Endothelial cell of umbilical vein (primary cell): ENCODE results near the gene EXOSC2. TPM values are rescaled to one million over a fixed set of nuclear protein-coding genes. Genes with fewer than 3 reads are reported as not detected.

Experiments
- BruUV-seq: library from RNA; stranded (reverse); fragments of 400-500 nt; replicated peaks from 2 replicates; lab custom pipeline; 2021; lab: Mats Ljungman, UMichigan
- CTCF ChIA-PET: fragments of 300-600, 350-600 bp; sonication (Branson Sonifier 250); formaldehyde crosslinking; loops from one replicate; lab custom pipeline; 2021; ENCODE audit warnings: antibody characterized with exemption, inconsistent platforms; lab: Charles Lee
- POLR2A ChIA-PET: fragments of 300-600, 350-600 bp; sonication (Branson Sonifier 250); formaldehyde crosslinking; loops from one replicate; lab custom pipeline; 2021; ENCODE audit warnings: antibody characterized with exemption, inconsistent platforms; lab: Charles Lee
- DNase-seq: peaks from one replicate; pipeline ENCODE4 v3.0.0-alpha.2; 2011; ENCODE audit warnings: low read depth, low spot score
- FAIRE-seq: peaks from 2 replicates; lab custom pipeline; 2011; peaks lifted over from hg19 to GRCh38; lab: Jason Lieb, UNC
- H2AFZ ChIP-seq: 2 replicates; pipeline ENCODE4 v1.6.0; 2012; ENCODE audit warnings: low read depth, low read length, control low read depth, inconsistent platforms
- H3K27ac ChIP-seq: 2 replicates; pipeline ENCODE4 v1.5.1; 2011; ENCODE audit warnings: low read depth, mild to moderate bottlenecking, control low read depth, low read length, moderate library complexity; ENCODE audit not compliant: insufficient read depth
- H3K27me3 ChIP-seq, 2 experiments: 2 replicates each; pipeline versions ENCODE4 v1.6.0 to v1.6.1; 2011; ENCODE audit warnings: low read length in 2 of 2, mixed read lengths in 1 of 2; ENCODE audit not compliant: control insufficient read depth in 2 of 2, insufficient read depth in 2 of 2
- H3K36me3 ChIP-seq, 2 experiments: 2 replicates in 1 of 2; 3 replicates in 1 of 2; pipeline ENCODE4 v1.5.1; 2011; ENCODE audit warnings: low read length in 2 of 2, mild to moderate bottlenecking in 1 of 2, moderate library complexity in 1 of 2; ENCODE audit not compliant: control insufficient read depth in 2 of 2, insufficient read depth in 2 of 2; ENCODE audit errors: extremely low read depth in 1 of 2
- H3K4me1 ChIP-seq: 3 replicates; pipeline ENCODE4 v1.5.1; 2011; ENCODE audit warnings: mild to moderate bottlenecking, low read length; ENCODE audit not compliant: control insufficient read depth, insufficient read depth; ENCODE audit errors: extremely low read depth
- H3K4me2 ChIP-seq: 2 replicates; pipeline ENCODE4 v1.6.1; 2011; ENCODE audit warnings: low read length, control low read depth, mixed read lengths; ENCODE audit not compliant: insufficient read depth
- H3K4me3 ChIP-seq, 3 experiments: fragments of 200-600 bp in 1 of 3; sonication (generic), shearing (Covaris generic) in 1 of 3; replicated peaks in 1 of 3; 2 replicates each; pipeline ENCODE4 v1.5.1; 2011 to 2016; ENCODE audit warnings: control low read depth in 3 of 3, low read length in 3 of 3, mild to moderate bottlenecking in 2 of 3, inconsistent platforms in 1 of 3, low read depth in 1 of 3, moderate library complexity in 1 of 3; ENCODE audit not compliant: insufficient read depth in 1 of 3
- H3K79me2 ChIP-seq: 2 replicates; pipeline ENCODE4 v1.6.0; 2012; ENCODE audit warnings: low read length, inconsistent platforms; ENCODE audit not compliant: control insufficient read depth, insufficient read depth
- H3K9ac ChIP-seq: replicated peaks from 2 replicates; pipeline ENCODE3; 2011; ENCODE audit warnings: low read length, control low read depth; ENCODE audit not compliant: insufficient read depth; ENCODE audit errors: extremely low read depth
- H3K9me1 ChIP-seq: replicated peaks from 3 replicates; pipeline ENCODE4 v1.6.0; 2011; ENCODE audit warnings: mild to moderate bottlenecking, low read length; ENCODE audit not compliant: control insufficient read depth, insufficient read depth; ENCODE audit errors: extremely low read depth
- H3K9me3 ChIP-seq: replicated peaks from 2 replicates; pipeline ENCODE4 v1.5.1; 2012; ENCODE audit warnings: low read length, inconsistent platforms; ENCODE audit not compliant: control insufficient read depth, insufficient read depth
- H4K20me1 ChIP-seq: replicated peaks from 2 replicates; pipeline ENCODE3; 2011; ENCODE audit warnings: mild to moderate bottlenecking, low read length; ENCODE audit not compliant: control insufficient read depth, insufficient read depth; ENCODE audit errors: extremely low read depth
- CTCF ChIP-seq, 2 donors: IDR thresholded peaks; 1 replicate in 1 of 2; 2 replicates in 1 of 2; pipeline ENCODE4 v1.5.1; 2011; ENCODE audit warnings: low read length in 2 of 2, mild to moderate bottlenecking in 2 of 2, moderate library complexity in 2 of 2, control low read depth in 1 of 2, inconsistent platforms in 1 of 2, low read depth in 1 of 2; ENCODE audit not compliant: insufficient read depth in 1 of 2; ENCODE audit errors: extremely low read depth in 1 of 2
- EZH2 ChIP-seq: IDR thresholded peaks from 2 replicates; pipeline ENCODE4 v1.6.1; 2012; ENCODE audit warnings: borderline replicate concordance, low read depth, mild to moderate bottlenecking, moderate library complexity, low read length, inconsistent platforms; ENCODE audit not compliant: severe bottlenecking
- FOS ChIP-seq: IDR thresholded peaks from 2 replicates; pipeline ENCODE4 v1.6.1; 2011; ENCODE audit warnings: mild to moderate bottlenecking, low read length, moderate library complexity, borderline replicate concordance; ENCODE audit not compliant: insufficient read depth
- GATA2 ChIP-seq: IDR thresholded peaks from 2 replicates; pipeline ENCODE4 v1.7.0; 2011; ENCODE audit warnings: low read depth, mild to moderate bottlenecking, moderate library complexity, mixed read lengths, low read length; ENCODE audit not compliant: insufficient read length, insufficient read depth
- JUN ChIP-seq: IDR thresholded peaks from 2 replicates; pipeline ENCODE4 v1.6.1; 2011; ENCODE audit warnings: borderline replicate concordance, low read depth; ENCODE audit not compliant: insufficient read length, insufficient read depth
- MAX ChIP-seq: IDR thresholded peaks from 2 replicates; pipeline ENCODE4 v1.6.1; 2011; ENCODE audit not compliant: insufficient read depth, insufficient read length
- MYC ChIP-seq: IDR thresholded peaks from one replicate; pipeline ENCODE4 v1.6.1; 2011; ENCODE audit warnings: mild to moderate bottlenecking, low read depth, low read length
- POLR2A ChIP-seq: IDR thresholded peaks from 2 replicates; pipeline ENCODE4 v1.6.1; 2012; ENCODE audit warnings: low read depth, mild to moderate bottlenecking, control low read depth, low read length
- POLR2AphosphoS5 ChIP-seq: IDR thresholded peaks from 2 replicates; pipeline ENCODE4 v1.6.1; 2012; ENCODE audit warnings: low read depth, mild to moderate bottlenecking, control low read depth, low read length, moderate library complexity; ENCODE audit not compliant: insufficient read depth
- dilution Hi-C: fragments of 300-500 bp; cut with MboI; formaldehyde crosslinking; loops from one replicate; pipeline ENCODE4 v1.15.0; 2019; ENCODE audit warnings: low sequenced_read_pairs; ENCODE audit not compliant: extremely low pct_ligation_motif_present
- intact Hi-C: fragments of 100-400 bp; cut with micrococcal nuclease; formaldehyde crosslinking; loops from one replicate; pipeline ENCODE4 v1.10.0; 2022
- polyA plus RNA-seq, 4 experiments: library from polyadenylated mRNA; depleted of rRNA in 3 of 4; stranded (reverse) in 3 of 4; unstranded in 1 of 4; fragments of >200 nt; gene quantifications; 2 replicates each; pipeline versions ENCODE4 v1.2.1 to v1.2.3, GENCODE V29; 2011 to 2012; ENCODE audit warnings: missing spikeins in 1 of 4
- total RNA-seq: library from RNA; stranded (reverse); gene quantifications from 2 replicates; pipeline ENCODE4 v1.2.3, GENCODE V29; 2021

The EXOSC2 gene
- total and polyA plus RNA-seq, 2 donors (not counting 3 experiments of a cell fraction or from before 2014, with no cell fraction given) = 25.5 to 44.4 TPM

GRCh38 chr9:130732136-130732535 lies 38.6 kb downstream of the EXOSC2 start:
- ChIA-PET CTCF (interaction anchor here (0.6 to 2.3 kb wide), 15 partner anchors 10 to 137 kb away, joined by 3 to 19 read pairs (median 5); no protein-coding TSS in a partner anchor), POLR2A (no interaction called here)
- H3K27ac ChIP-seq = no peak overlapping the region
- no peaks in the 10 kb centered on the region for H3K9me1 ChIP-seq
- H3K4me1 ChIP-seq = peaks cover 30% of the 10 kb centered on the region
- FAIRE-seq (no peak), DNase-seq (peak; percentile 32)
- dilution Hi-C loops (no loop called here), intact Hi-C loops (no loop called here)
- no peaks in the 10 kb centered on the region for H3K9me3 ChIP-seq
- no TSS peak for BruUV-seq
- no peaks in the 10 kb centered on the region for H3K36me3 ChIP-seq
- H3K27me3 ChIP-seq = no peaks in the 10 kb centered on the region
- TF ChIP-seq JUN (no peak), POLR2A (no peak), GATA2 (no peak), CTCF (IDR thresholded peaks at IDR 0.05; ENCODE audit: extremely low read depth in 1 of 2, insufficient read depth in 1 of 2, low read depth in 1 of 2, low read length in 2 of 2) (peak in 1 of 2 donors; percentile 23)
- no peak overlapping the region for H3K9ac ChIP-seq
- H3K4me2 ChIP-seq = no peak overlapping the region
- no peak overlapping the region for H3K4me3 ChIP-seq
- H4K20me1 ChIP-seq = no peaks in the 10 kb centered on the region
- peaks cover 50% of the 10 kb centered on the region for H3K79me2 ChIP-seq
- no peak overlapping the region for H2AFZ ChIP-seq

DNA sequence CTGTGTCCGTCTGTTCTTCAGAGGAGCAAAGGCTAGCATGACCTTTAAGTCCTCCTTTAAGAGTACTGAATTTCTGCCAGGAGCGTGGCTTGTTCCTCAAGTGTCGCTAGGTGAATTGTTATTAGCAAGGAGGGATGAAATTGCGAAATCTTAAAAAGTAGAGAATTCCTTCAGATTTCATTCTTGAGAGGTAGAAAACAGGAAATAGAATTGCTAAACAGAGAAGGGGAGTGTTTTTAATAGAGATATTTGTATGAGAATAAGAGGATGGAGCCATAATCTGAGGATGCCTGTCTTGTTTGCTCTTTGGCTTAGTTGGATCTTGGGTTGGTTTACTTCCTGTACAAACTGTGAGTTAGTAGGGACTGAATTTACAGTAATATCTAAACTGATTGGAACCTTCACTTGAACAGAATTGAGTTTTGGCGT lies 39.2 kb downstream of the EXOSC2 start:
- Histone ChIP-seq H3K79me2 (peaks cover 48% of the 10 kb centered on the region), H3K36me3 (no peaks in the 10 kb centered on the region), H3K4me3 (no peak overlapping the region), H3K27me3 (no peaks in the 10 kb centered on the region), H3K27ac (no peak overlapping the region), H3K4me1 (peaks cover 24% of the 10 kb centered on the region), H3K9me3 (no peaks in the 10 kb centered on the region), H3K4me2 (no peak overlapping the region), H2AFZ (no peak overlapping the region), H3K9ac (no peak overlapping the region), H3K9me1 (no peaks in the 10 kb centered on the region), H4K20me1 (no peaks in the 10 kb centered on the region)
- intact Hi-C loops = no loop called here
- BruUV-seq = no TSS peak
- ChIA-PET POLR2A (no interaction called here), CTCF (interaction anchor here (1.0 to 2.3 kb wide), 11 partner anchors 14 to 136 kb away, joined by 3 to 19 read pairs (median 6); no protein-coding TSS in a partner anchor)
- no peak for TF ChIP-seq POLR2AphosphoS5
- no peak for TF ChIP-seq POLR2A
- TF ChIP-seq CTCF (IDR thresholded peaks at IDR 0.05; ENCODE audit: extremely low read depth in 1 of 2, insufficient read depth in 1 of 2, low read depth in 1 of 2, low read length in 2 of 2) = no peak
- TF ChIP-seq EZH2 = no peak
- no peak for TF ChIP-seq MAX
- TF ChIP-seq FOS = no peak
- no peak for TF ChIP-seq MYC
- no peak for TF ChIP-seq GATA2
- no peak for TF ChIP-seq JUN
- DNase-seq = peak; percentile 22
- no peak for FAIRE-seq
- dilution Hi-C loops = no loop called here
